DOHH2 (cell line): ENCODE measurements around the gene ABLIM2.

ENCODE experiments used
- EZH2phosphoT487 ChIP-seq: fragments of 200-600 bp; sonication (generic); IDR thresholded peaks from 2 replicates; pipeline ENCODE4 v1.6.1; 2017; ENCODE audit warnings: borderline replicate concordance, mild to moderate bottlenecking, antibody characterized with exemption, low read length, moderate library complexity, mixed read lengths
- TF ChIP-seq, protein P1 (sequence below): fragments of 200-600 bp; sonication (generic); IDR thresholded peaks from one replicate; pipeline ENCODE4 v1.5.1; 2014; ENCODE audit warnings: antibody characterized with exemption, mild to moderate bottlenecking, low read depth, low read length; ENCODE audit not compliant: poor library complexity, severe bottlenecking

DNA sequence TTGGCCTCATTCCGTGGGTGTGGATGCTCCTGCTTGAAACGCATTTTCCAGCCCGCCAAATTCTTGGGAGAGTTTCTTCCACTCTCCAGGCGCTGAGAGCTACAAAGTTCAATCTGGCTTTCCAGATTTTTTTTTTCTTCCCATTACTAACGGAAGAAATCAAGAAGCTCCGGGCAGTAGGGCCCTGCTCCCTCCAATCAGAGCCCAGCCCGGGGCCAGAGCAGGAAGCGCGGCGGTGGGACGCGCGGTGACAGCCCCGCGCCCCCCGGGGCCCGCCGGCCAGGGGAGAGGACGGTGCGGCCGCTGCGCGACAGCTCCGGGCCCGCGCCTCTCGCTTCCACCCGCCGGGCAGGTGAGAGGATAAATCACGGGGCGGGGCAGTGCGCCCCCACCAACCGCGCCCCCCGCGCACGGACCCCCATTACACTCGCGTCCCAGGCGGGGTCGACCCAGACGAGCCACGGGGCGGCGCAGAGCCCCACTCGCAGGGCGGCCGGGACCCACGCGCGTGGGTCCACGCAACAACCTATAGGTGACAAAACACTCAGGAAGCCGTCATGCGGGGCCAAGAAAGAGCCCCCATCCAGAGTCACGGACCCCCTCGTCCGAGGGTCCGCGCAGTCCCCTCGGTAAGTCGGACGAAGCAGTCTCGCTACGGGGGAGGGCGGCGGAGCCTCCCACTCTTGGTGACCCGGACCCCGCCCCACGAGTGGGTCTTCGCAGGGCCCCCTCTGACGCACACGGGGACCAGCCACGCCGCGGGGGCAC lies 219.8 kb downstream of the ABLIM2 start:
- no peak for TF ChIP-seq EZH2phosphoT487
- TF ChIP-seq, protein P1, sequence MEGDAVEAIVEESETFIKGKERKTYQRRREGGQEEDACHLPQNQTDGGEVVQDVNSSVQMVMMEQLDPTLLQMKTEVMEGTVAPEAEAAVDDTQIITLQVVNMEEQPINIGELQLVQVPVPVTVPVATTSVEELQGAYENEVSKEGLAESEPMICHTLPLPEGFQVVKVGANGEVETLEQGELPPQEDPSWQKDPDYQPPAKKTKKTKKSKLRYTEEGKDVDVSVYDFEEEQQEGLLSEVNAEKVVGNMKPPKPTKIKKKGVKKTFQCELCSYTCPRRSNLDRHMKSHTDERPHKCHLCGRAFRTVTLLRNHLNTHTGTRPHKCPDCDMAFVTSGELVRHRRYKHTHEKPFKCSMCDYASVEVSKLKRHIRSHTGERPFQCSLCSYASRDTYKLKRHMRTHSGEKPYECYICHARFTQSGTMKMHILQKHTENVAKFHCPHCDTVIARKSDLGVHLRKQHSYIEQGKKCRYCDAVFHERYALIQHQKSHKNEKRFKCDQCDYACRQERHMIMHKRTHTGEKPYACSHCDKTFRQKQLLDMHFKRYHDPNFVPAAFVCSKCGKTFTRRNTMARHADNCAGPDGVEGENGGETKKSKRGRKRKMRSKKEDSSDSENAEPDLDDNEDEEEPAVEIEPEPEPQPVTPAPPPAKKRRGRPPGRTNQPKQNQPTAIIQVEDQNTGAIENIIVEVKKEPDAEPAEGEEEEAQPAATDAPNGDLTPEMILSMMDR: no peak
